ENCODE results near the gene TPRN. TPM values are rescaled to one million over a fixed set of nuclear protein-coding genes. Genes with fewer than 3 reads are reported as not detected.

The TPRN gene
- total RNA-seq, 1 experiment from 2014 or later: 5.7 TPM

DNA sequence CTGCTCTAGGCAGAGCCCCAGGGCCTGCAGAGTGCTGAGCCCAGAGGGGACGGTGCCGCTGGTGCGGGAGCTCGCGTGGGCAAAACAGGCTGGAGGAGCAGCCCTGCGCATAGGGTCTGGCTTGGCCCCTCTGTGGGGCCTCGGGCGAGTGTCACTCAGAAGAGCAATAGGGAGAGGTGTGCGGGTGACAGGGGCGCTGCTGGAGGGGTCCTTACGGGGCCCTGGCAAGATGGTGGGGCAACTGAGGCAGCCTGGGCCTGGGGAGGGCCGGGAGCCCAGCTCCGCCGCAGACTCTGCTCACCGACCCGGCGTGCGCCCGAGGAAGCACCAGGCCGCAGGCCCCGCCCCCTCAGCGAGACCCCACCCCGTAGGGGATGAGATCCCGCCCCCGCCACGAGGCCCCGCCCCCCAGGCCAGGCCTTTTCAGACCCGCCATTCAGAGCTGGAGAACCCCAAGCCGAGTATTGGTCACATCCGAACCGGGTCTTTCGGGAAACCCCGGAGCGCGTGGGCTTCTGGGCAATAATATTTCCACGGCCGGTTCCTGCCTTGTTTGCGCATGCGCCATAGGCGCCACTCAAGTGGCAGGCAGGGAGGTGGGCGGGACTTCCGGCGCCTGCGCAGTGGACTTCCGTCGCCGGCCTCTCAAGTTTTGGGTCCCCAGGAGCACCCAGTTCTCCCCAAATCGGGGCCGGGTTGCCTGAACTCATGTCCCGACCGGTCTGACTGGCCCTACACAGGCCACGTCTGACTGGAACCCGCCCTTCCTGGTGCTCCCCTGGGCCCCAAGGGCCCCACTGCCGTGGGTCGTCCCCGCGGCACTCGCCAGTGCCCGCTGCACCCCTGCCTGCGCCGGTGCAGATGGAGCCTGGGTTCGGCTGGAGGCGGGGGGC, 22.8 kb upstream of the TPRN start:
- H2AFZ ChIP-seq (ENCODE audit: low read length): no peak overlapping the region

DNA sequence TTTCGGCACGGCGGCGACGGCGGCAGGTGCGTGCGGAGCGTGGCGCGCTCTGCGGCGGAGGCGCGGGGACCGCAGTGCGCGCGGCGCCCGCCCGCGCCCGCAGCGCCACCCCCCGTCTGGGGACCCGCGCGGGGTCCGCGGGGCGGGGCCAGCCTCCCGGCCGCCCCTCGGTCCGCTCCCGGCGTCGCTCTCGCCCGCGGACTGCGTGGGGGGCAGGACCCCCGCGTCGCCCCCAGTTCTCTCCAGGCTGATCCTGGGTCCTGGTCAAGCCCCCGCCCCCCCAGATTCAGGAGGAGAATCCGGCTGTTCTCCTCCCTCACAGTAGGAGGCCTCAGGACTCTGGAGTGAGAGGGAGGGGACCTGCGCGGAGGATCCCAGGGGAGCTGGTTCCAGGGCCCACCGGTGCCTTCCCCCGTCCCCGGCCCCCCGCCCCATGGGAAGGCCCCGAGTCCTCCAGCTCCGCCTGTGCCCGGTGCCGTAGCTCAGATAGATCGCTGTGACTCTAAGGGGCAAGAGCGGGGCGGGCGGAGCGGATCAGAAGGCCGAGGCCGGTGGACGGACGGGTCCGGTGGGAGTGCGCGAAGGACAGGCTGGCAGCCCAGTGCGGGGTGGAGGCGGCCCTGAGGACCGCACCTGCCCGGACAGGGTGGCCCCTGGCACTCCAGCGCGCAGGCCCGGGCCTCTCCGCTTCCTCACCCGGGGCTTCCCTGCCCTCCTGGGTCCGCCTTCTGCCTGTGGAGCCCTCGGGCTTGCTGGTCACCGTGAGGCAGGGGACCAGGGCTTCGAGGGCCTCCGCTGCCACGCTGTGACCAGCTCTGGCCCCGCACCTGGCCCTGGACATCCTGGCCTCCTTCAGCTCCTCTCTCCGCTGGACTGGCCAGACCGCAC, 21.9 kb upstream of the TPRN start, which contains the start of gene RNF208:
Gene RNF208, minus strand, starts transcription at position 51 of the 888 bp plus-strand sequence. CDS start 1,028 bp downstream, outside the sequence.
- Histone ChIP-seq H3K79me2 (ENCODE audit: low read length) (no peaks in the 10 kb centered on the region), H3K27me3 (ENCODE audit: low read length) (no peaks in the 10 kb centered on the region), H3K9ac (ENCODE audit: low read length) (peak within 1 kb of the TSS; percentile 98), H2AFZ (ENCODE audit: low read length) (no peak within 1 kb of the TSS), H4K20me1 (ENCODE audit: insufficient read depth, low read depth, low read length) (no peaks in the 10 kb centered on the region), H3K4me1 (ENCODE audit: low read length) (peaks cover 22% of the 10 kb centered on the region), H3K27ac (ENCODE audit: low read length) (no peak within 1 kb of the TSS), H3K9me3 (ENCODE audit: low read length) (no peaks in the 10 kb centered on the region), H3K36me3 (ENCODE audit: insufficient read depth, low read length) (no peaks in the 10 kb centered on the region), H3K9me2 (replicated peaks; ENCODE audit: insufficient read depth, low read length) (no peaks in the 10 kb centered on the region), H3K4me3 (ENCODE audit: low read length) (peak within 1 kb of the TSS; percentile 98), H3K4me2 (ENCODE audit: low read depth, low read length, poor library complexity, severe bottlenecking) (peak within 1 kb of the TSS; percentile 71)
- no peak for DNase-seq

More for the DNA sequence above, 22.8 kb upstream of the TPRN start:
- Histone ChIP-seq H3K9me3 (ENCODE audit: low read length) (no peaks in the 10 kb centered on the region), H3K4me3 (ENCODE audit: low read length) (peak overlapping the region; percentile 98), H3K79me2 (ENCODE audit: low read length) (no peaks in the 10 kb centered on the region), H3K27ac (ENCODE audit: low read length) (peak overlapping the region; percentile 74), H3K9me2 (replicated peaks; ENCODE audit: insufficient read depth, low read length) (no peaks in the 10 kb centered on the region), H3K27me3 (ENCODE audit: low read length) (no peaks in the 10 kb centered on the region), H4K20me1 (ENCODE audit: insufficient read depth, low read depth, low read length) (no peaks in the 10 kb centered on the region), H3K4me2 (ENCODE audit: low read depth, low read length, poor library complexity, severe bottlenecking) (peak overlapping the region; percentile 81), H3K36me3 (ENCODE audit: insufficient read depth, low read length) (no peaks in the 10 kb centered on the region), H3K4me1 (ENCODE audit: low read length) (peaks cover 22% of the 10 kb centered on the region), H3K9ac (ENCODE audit: low read length) (peak overlapping the region; percentile 98)
- DNase-seq: peak; percentile 99

DNA sequence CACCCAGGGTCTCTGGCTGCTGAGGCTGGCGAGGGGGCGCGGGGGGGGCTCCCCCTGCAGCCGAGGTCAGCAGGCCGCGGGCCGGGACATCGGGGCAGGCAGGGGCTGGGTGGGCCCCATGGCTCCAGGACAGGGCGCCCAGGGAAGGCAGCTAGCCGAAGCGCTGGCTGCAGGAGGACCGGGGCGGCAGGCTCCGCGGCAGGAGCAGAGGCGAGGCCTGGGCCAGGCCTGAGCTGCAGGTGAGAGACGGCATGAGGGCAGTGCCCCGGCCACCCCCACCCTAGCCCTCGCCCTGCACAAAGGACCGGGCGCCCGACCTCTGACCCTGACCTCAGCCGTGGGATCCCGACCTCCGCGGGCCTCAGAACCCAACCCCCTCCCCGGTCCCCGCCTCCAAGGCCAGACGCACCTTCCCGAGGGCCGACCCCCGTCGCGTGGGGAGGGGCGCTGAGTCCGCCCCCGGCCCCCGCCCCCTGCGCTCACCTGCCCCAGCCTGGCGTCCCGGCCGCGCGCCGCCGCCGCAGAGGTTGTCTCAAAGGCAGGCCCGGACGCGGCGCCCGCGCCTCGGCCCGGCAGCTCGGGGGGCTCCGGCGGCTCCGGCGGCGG, 21.1 kb upstream of the TPRN start:
- Histone ChIP-seq H3K27ac (ENCODE audit: low read length) (no peak overlapping the region), H3K4me3 (ENCODE audit: low read length) (no peak overlapping the region), H3K4me1 (ENCODE audit: low read length) (peaks cover 22% of the 10 kb centered on the region), H3K27me3 (ENCODE audit: low read length) (no peaks in the 10 kb centered on the region), H4K20me1 (ENCODE audit: insufficient read depth, low read depth, low read length) (no peaks in the 10 kb centered on the region), H3K9ac (ENCODE audit: low read length) (no peak overlapping the region), H3K36me3 (ENCODE audit: insufficient read depth, low read length) (no peaks in the 10 kb centered on the region), H2AFZ (ENCODE audit: low read length) (no peak overlapping the region), H3K9me3 (ENCODE audit: low read length) (no peaks in the 10 kb centered on the region), H3K4me2 (ENCODE audit: low read depth, low read length, poor library complexity, severe bottlenecking) (no peak overlapping the region), H3K9me2 (replicated peaks; ENCODE audit: insufficient read depth, low read length) (no peaks in the 10 kb centered on the region), H3K79me2 (ENCODE audit: low read length) (no peaks in the 10 kb centered on the region)
- no peak for DNase-seq

DNA sequence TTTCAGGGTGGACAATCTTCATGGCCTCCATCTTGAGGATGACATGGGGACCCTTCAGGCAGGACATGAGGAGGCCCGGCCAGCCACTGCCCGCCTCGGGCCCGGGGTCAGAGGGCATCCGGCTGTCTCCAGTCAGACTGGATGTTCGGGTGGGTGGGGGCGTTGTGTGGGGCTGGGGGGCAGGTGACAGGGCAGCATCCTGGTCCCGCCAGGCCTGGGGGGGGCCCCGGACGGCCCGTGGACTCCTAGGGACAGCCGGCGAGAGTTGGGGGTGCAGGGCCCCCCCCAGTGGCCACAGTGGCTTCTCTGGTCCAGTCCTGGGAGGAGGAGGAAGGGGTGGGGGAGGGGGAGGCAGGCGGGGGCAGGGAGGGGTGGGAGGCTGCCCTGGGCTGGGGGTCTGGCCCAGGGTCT, 20.6 kb upstream of the TPRN start:
- Histone ChIP-seq H3K36me3 (ENCODE audit: insufficient read depth, low read length) (no peaks in the 10 kb centered on the region), H3K9ac (ENCODE audit: low read length) (no peak overlapping the region), H3K9me3 (ENCODE audit: low read length) (no peaks in the 10 kb centered on the region), H3K4me3 (ENCODE audit: low read length) (no peak overlapping the region), H3K27me3 (ENCODE audit: low read length) (no peaks in the 10 kb centered on the region), H3K4me1 (ENCODE audit: low read length) (peaks cover 22% of the 10 kb centered on the region), H2AFZ (ENCODE audit: low read length) (no peak overlapping the region), H4K20me1 (ENCODE audit: insufficient read depth, low read depth, low read length) (no peaks in the 10 kb centered on the region), H3K4me2 (ENCODE audit: low read depth, low read length, poor library complexity, severe bottlenecking) (no peak overlapping the region), H3K9me2 (replicated peaks; ENCODE audit: insufficient read depth, low read length) (no peaks in the 10 kb centered on the region), H3K27ac (ENCODE audit: low read length) (no peak overlapping the region), H3K79me2 (ENCODE audit: low read length) (no peaks in the 10 kb centered on the region)
- no peak for DNase-seq

DNA sequence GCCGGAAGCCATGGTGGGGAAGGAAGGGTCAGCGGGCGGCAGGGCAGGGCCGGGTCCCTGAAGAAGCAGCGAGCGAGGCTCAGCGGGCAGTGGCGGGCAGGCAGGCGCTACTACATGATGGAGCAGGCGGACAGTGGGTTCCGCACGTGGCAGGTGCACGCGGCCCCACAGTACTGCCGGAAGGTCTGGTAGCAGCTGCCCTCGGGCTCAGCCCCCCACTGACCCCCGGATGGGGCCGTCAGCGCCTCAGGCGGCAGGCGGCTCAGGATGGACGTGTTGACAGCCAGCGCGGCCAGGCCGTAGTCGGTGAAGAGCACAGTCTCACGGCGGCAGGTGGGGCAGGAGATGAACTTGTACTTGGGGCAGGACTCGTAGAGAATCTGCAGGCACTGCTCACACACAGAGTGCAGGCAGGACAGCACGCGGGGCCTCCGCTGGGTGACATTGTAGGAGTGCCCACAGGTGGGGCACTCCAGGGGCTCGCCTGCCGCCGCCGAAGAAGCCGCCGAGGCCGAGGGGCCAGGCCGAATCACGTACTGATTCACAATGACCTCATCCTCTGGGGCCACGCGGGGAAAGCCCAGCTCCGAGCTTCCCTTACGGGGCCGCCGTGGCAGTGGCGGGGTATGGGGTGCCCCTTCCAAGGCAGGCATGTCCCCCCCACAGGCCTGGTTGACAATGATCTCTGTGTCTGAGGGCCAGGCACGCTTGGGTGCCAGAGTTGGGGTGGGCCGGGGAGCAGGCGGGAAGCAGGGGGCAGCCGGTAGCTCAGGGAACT, 20.0 kb upstream of the TPRN start:
- H4K20me1 ChIP-seq (ENCODE audit: insufficient read depth, low read depth, low read length): no peaks in the 10 kb centered on the region
- H3K9ac ChIP-seq (ENCODE audit: low read length): no peak overlapping the region
- no peak for DNase-seq
- H3K27me3 ChIP-seq (ENCODE audit: low read length): no peaks in the 10 kb centered on the region
- H3K4me2 ChIP-seq (ENCODE audit: low read depth, low read length, poor library complexity, severe bottlenecking): no peak overlapping the region
- no peak overlapping the region for H3K4me3 ChIP-seq (ENCODE audit: low read length)
- H3K4me1 ChIP-seq (ENCODE audit: low read length): peaks cover 22% of the 10 kb centered on the region
- H2AFZ ChIP-seq (ENCODE audit: low read length): no peak overlapping the region
- no peaks in the 10 kb centered on the region for H3K9me2 ChIP-seq (replicated peaks; ENCODE audit: insufficient read depth, low read length)
- no peak overlapping the region for H3K27ac ChIP-seq (ENCODE audit: low read length)
- H3K9me3 ChIP-seq (ENCODE audit: low read length): no peaks in the 10 kb centered on the region
- no peaks in the 10 kb centered on the region for H3K79me2 ChIP-seq (ENCODE audit: low read length)
- H3K36me3 ChIP-seq (ENCODE audit: insufficient read depth, low read length): no peaks in the 10 kb centered on the region

DNA sequence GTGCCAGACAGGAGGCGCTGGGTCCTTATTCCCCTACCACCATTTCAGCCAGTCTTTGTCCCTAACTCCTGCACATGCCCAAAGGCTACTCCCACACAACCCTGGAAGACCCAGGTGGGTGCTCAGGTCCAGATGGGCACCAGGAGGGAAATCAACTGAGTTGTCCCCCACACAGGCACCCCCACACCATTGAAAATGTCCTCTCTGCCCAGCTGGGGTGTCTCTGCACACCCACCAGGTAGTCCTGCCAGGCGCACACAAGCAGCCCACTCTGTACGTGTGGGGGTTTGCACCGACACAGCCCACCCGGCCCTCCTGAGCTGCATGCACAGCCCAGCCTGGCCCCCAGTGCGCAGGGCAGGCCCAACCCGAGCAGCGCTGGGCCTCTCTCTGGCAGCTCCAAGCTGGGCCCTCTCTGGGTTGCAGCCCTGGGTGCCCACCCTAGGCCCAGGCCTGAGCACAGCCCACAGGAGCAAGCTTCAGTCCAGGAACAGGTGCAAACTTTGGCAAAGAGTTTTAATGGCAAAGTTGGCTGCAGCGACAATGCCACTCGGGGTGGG, 19.3 kb upstream of the TPRN start:
- H3K9ac ChIP-seq (ENCODE audit: low read length): no peak overlapping the region
- H3K4me3 ChIP-seq (ENCODE audit: low read length): no peak overlapping the region
- H3K9me3 ChIP-seq (ENCODE audit: low read length): no peaks in the 10 kb centered on the region
- H4K20me1 ChIP-seq (ENCODE audit: insufficient read depth, low read depth, low read length): no peaks in the 10 kb centered on the region
- H3K4me2 ChIP-seq (ENCODE audit: low read depth, low read length, poor library complexity, severe bottlenecking): no peak overlapping the region
- H3K27ac ChIP-seq (ENCODE audit: low read length): no peak overlapping the region
- no peak overlapping the region for H2AFZ ChIP-seq (ENCODE audit: low read length)
- H3K36me3 ChIP-seq (ENCODE audit: insufficient read depth, low read length): no peaks in the 10 kb centered on the region
- H3K4me1 ChIP-seq (ENCODE audit: low read length): peaks cover 18% of the 10 kb centered on the region
- H3K79me2 ChIP-seq (ENCODE audit: low read length): no peaks in the 10 kb centered on the region
- H3K27me3 ChIP-seq (ENCODE audit: low read length): no peaks in the 10 kb centered on the region
- DNase-seq: no peak
- no peaks in the 10 kb centered on the region for H3K9me2 ChIP-seq (replicated peaks; ENCODE audit: insufficient read depth, low read length)

DNA sequence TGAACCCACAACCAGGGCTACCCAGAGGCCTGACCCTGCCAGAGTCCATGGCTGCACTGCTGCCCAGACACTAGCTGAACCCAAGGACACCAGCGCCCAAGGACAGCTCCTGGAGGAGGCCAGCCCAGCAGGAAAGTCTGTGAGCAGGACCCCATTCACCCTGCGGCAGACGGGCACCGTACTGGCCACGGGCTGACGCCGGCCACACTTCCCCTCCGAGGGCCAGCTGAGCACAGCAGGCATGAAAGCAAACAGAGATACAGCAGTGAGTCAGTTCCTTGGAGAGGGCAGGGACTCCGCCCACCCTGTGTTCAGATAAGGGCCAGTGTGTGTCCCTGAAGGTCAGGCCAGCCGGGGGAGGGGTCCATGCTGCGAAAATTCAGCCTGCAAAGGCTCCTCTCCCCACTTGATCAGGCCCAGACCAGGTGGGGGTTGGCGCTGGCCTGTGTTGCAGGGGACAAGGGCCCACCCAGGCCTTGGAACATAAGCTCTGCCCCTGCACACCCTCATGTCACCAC, 18.3 kb upstream of the TPRN start:
- DNase-seq: no peak
- Histone ChIP-seq H3K27me3 (ENCODE audit: low read length) (no peaks in the 10 kb centered on the region), H3K4me2 (ENCODE audit: low read depth, low read length, poor library complexity, severe bottlenecking) (no peak overlapping the region), H3K27ac (ENCODE audit: low read length) (no peak overlapping the region), H3K4me1 (ENCODE audit: low read length) (peaks cover 10% of the 10 kb centered on the region), H3K79me2 (ENCODE audit: low read length) (no peaks in the 10 kb centered on the region), H3K9ac (ENCODE audit: low read length) (no peak overlapping the region), H3K9me2 (replicated peaks; ENCODE audit: insufficient read depth, low read length) (no peaks in the 10 kb centered on the region), H3K9me3 (ENCODE audit: low read length) (no peaks in the 10 kb centered on the region), H2AFZ (ENCODE audit: low read length) (no peak overlapping the region), H4K20me1 (ENCODE audit: insufficient read depth, low read depth, low read length) (no peaks in the 10 kb centered on the region), H3K4me3 (ENCODE audit: low read length) (no peak overlapping the region), H3K36me3 (ENCODE audit: insufficient read depth, low read length) (no peaks in the 10 kb centered on the region)
